IPS-NIHi7 (cell line): Measurements from ENCODE around the gene NMRK1.

ENCODE experiments used
- DNase-seq: peaks from one replicate; pipeline ENCODE4 v3.0.0; 2012; ENCODE audit warnings: mixed read lengths; ENCODE audit errors: extremely low spot score

NMRK1 gene

DNA sequence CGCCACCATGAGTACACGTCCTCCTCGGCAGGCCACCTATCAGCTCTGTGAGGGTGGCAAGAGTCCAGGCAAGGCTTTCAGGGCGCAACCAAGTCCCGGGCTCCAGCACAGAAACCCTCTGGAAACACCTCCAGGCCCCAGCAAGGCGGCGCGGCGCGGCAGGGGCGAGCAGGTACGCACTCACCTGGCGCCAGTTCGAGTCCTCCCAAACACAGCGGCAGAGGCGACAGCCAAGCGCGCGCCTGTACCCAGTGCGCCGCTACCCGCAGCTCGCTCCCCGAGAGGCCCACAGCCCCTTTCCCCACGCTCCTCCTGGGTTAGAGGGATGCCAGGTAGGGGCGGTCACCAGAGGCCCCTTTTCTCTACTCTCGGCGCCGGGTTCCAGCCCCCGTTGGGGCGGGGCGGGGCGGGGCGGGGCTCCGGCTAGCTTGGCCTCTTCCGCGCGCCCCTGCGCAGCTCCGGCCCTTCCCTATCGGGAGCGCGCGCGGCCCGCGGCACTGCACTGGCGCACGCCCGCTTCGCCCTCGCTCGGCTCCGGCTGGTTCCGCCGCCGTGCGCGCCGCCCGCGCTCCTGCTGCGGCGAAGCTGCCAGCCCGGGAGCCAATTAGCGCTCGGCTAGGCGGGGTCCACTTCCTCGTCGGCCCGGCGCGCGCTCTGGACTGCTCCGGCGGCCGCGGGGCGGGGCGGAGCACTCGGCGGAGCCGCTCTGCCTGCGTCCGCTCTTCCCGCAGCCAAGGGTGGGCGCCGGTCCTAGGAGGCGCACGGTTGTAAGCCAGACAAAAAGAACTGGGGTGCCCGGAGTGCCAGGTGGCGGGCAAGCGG is at the start of gene NMRK1, which contains the start of gene OSTF1:
Gene NMRK1 (minus strand): TSS at position 332 of the 822 bp plus-strand sequence. CDS start 5,040 bp downstream, outside the sequence.
Gene OSTF1 (plus strand): TSS at position 691 of the 822 bp plus-strand sequence. CDS start 179 bp downstream, outside the sequence.
- DNase-seq = peak; percentile 91

GRCh38 chr9:75134495-75134894 is 46.5 kb upstream of the NMRK1 start:
- DNase-seq = no peak

- DNase-seq = no peak
These were observed 45.4 kb upstream of the NMRK1 start for GRCh38 chr9:75133396-75133795.

- no peak for DNase-seq
These were observed 44.3 kb upstream of the NMRK1 start for GRCh38 chr9:75132244-75132643.

- DNase-seq = no peak
These were observed 43.7 kb upstream of the NMRK1 start for GRCh38 chr9:75131700-75132099.

- no peak for DNase-seq
These were observed 42.8 kb upstream of the NMRK1 start for GRCh38 chr9:75130621-75131230.

- DNase-seq = no peak
These were observed 42.2 kb upstream of the NMRK1 start for GRCh38 chr9:75130172-75130571.

GRCh38 chr9:75128535-75128934 is 40.6 kb upstream of the NMRK1 start:
- no peak for DNase-seq

DNA sequence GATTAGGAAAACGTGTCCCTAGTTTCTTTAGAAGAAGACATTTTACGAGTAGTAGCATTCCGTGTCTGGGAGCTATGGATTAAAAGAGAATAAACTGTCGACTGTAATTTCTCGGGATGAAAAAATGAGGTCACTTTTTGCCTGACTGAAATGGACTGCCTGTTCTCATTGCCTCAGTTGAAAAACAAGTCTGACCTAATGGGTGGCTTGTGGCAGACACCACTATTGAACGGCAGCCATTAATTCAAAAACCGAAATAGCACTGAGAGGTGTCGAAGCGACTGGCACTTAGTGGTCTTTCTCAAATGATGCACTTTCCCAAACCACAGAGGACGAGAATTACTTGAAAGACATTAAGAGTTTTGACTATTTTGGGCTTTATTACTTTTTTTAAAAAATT is 35.7 kb upstream of the NMRK1 start:
- no peak for DNase-seq

- DNase-seq = peak; percentile 45
These were observed 34.1 kb upstream of the NMRK1 start for GRCh38 chr9:75121914-75122558.

GRCh38 chr9:75120686-75121085 is 32.7 kb upstream of the NMRK1 start:
- DNase-seq = no peak

GRCh38 chr9:75117564-75117963 is 29.6 kb upstream of the NMRK1 start:
- no peak for DNase-seq

DNA sequence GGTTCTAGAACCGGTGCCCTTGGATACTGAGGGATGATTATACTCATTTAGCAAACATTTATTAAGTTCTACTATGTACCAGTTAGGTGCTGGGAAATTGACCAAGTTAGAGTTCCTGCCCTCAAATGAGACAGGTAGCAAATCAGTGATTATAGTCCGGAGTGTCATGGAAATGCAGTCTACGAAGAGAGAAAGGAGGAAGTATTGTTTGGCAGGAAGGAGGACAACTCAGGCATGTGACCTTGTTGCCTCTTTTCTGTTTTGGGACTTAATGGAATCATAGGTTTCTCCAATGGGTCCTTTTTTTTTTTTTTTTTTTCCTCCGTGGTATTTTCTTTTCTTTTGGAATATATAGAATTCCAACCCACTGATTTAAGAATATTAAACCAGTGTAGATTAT is 28.4 kb upstream of the NMRK1 start:
- no peak for DNase-seq

DNA sequence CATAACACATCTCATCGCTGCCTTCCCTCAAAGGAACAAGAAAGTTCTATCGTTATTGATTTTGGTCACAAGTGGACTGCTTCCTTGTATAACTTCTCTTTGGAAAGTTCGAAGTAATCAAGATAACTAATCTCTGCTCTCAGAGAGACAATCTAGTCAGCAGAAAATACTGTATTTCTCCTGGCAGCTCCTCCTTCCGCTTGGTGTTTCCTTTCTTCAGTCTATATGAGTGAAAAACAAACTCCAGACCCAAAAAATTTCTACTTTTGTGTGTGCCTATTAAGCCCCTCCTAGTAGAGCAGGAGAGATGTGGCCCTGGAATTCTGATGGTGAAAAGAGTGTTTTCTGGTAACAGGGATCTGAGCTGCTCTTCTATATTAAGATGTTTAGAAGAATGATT is 24.8 kb upstream of the NMRK1 start:
- no peak for DNase-seq

GRCh38 chr9:75111019-75111622 is 23.2 kb upstream of the NMRK1 start:
- DNase-seq = no peak

DNA sequence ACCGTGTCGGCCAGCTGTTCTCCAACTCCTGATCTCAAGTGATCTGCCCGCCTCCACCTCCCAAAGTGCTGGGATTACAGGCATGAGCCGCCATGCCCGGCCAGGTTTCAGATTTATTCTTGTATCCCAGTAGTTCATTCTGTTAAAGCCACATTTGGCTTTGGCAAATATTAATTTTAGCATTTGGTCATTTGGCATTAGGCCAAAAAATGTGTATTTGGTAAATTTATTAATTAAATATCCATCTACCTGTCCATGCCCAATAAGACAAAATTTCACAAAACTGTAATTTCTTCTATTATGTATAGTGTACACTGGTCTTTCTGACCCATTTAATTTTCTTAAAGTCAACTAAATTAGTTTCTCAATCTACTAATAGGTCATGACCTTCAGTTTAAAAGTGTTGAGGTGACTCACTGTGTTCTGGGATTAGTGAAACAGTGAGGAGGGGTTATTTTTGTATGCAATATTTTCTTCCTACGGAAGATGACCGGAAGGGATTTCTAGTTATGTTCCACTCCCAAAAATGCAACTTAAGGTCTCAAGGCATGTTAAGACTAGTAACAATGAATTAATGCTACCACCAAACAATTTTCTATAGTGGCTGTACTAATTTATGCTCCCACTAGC is 21.4 kb upstream of the NMRK1 start:
- DNase-seq = no peak

GRCh38 chr9:75108571-75108970 is 20.6 kb upstream of the NMRK1 start:
- no peak for DNase-seq

DNA sequence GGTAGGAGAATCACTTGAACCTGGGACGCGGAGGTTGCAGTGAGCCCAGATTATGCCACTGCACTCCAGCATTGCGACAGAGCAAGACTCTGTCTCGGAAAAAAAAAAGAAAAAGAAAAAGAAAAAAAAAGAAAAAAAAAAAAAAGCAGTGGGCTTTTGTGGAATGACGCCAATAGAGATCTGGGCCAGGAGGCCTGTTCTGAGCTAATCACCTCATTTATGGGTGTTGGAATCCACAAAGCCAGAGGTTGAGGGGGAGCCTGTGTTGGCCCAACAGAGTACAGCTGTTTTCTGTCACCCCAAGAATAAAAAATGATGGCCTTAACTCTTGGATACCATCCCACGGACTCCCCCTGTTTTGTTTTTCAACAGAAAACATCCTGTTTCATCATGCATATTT is 18.9 kb upstream of the NMRK1 start:
- DNase-seq = no peak

DNA sequence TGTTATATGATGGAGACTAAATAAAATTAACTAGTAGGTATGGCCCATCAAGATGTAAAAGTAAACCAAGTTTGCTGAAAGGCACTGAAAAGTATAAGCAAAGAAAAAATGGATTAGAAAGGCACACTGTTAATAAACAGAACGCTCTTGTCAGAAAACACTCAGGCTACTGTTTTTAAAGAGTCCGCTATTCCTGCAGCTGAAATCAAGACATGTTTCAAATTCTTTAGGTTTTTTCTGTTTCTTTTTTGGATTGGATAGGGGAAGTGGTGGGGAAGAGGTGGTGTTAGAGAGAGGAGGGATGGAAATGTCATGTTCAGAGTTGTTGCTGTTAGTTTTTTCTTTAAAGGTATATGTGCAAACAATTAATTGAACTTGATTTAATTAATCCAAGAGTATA is 17.9 kb upstream of the NMRK1 start:
- DNase-seq = no peak

DNA sequence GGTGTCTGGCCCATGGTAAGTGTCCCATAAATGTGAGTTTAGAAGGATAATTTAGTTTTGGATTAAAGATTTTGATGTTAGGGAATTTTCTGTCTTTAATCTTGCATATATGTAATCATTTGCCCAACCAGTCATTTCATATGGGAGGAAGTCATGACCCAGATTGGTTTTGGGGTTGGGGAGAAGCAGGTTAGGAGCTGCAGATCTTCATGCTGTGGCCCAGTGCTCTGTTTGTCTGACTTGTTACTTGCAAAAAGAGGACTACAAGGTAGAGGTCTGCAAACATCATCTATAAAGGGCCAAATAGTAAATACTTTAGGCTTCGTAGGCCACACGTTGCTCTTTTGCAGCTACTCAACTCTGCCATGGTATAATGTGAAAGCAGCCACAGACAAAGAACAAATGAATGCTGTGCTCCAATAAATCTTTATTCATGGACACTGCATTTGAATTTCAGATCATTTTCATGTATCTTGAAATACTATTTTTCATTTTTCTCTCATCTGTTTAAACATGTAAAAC is 17.1 kb upstream of the NMRK1 start:
- no peak for DNase-seq

DNA sequence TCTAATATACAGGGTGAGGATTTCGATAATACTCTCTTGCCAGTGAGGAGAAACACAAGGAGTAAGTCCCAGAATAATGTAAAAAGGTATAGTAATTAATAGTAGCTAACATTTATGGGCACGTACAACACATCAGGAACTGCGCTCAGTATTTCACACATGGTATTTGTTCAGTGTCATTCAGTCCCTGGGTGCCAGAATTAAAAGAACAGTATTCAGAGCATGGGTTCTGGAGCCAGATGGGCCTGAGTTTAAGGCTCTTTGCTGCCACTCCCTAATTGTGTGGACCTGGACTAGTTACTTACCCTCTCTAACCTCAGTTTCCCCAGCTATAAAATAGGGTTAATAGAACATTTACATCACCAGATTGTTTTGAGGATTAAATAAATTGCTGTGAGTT is 16.7 kb upstream of the NMRK1 start:
- no peak for DNase-seq
